SH-SY5Y (cell line): Measurements from ENCODE around the gene CLEC19A.

Source experiments
- GATA2 ChIP-seq: IDR thresholded peaks from 2 replicates; pipeline ENCODE4 v1.6.1; 2011; ENCODE audit warnings: mild to moderate bottlenecking, low read depth, low read length
- GATA3 ChIP-seq: IDR thresholded peaks from 2 replicates; pipeline ENCODE4 v1.6.1; 2011; ENCODE audit warnings: low read depth, mild to moderate bottlenecking, low read length, moderate library complexity

GRCh38 chr16:19308392-19308791 lies 22.9 kb downstream of the CLEC19A start:
- TF ChIP-seq GATA3, result no peak
- TF ChIP-seq GATA2, result no peak
